GM18517 (cell line): ENCODE measurements around the gene CDK14.

Source experiments
- ATAC-seq: cut with Tn5 transposase; IDR thresholded peaks from one replicate; pipeline ENCODE4 v1.9.1; 2021; ENCODE audit warnings: mild to moderate bottlenecking, moderate library complexity; ENCODE audit not compliant: unreplicated experiment

The CDK14 gene

GRCh38 chr7:90988516-90988915 lies 392.4 kb downstream of the CDK14 start:
- ATAC-seq: no peak

- no peak for ATAC-seq
These were observed 393.1 kb downstream of the CDK14 start for GRCh38 chr7:90988996-90989765.

GRCh38 chr7:90994121-90994520 lies 398.0 kb downstream of the CDK14 start:
- no peak for ATAC-seq

- no peak for ATAC-seq
These were observed 398.5 kb downstream of the CDK14 start for GRCh38 chr7:90994601-90995000.

- no peak for ATAC-seq
These were observed 399.9 kb downstream of the CDK14 start for GRCh38 chr7:90995996-90996395.

- ATAC-seq: no peak
These were observed 404.2 kb downstream of the CDK14 start for GRCh38 chr7:90999989-91000979.

GRCh38 chr7:91005024-91005423 lies 408.9 kb downstream of the CDK14 start:
- ATAC-seq: no peak

- ATAC-seq: no peak
These were observed 409.7 kb downstream of the CDK14 start for GRCh38 chr7:91005841-91006240.

GRCh38 chr7:91007371-91007770 lies 411.2 kb downstream of the CDK14 start:
- ATAC-seq: no peak

- peak; percentile 61 for ATAC-seq
These were observed 417.0 kb downstream of the CDK14 start for GRCh38 chr7:91013078-91013477.

- no peak for ATAC-seq
These were observed 423.7 kb downstream of the CDK14 start for GRCh38 chr7:91019686-91020385.

GRCh38 chr7:91020636-91021385 lies 424.7 kb downstream of the CDK14 start:
- no peak for ATAC-seq

- ATAC-seq: no peak
These were observed 425.8 kb downstream of the CDK14 start for GRCh38 chr7:91021956-91022355.

- no peak for ATAC-seq
These were observed 429.8 kb downstream of the CDK14 start for GRCh38 chr7:91025906-91026390.

GRCh38 chr7:91029688-91030087 lies 433.6 kb downstream of the CDK14 start:
- ATAC-seq: no peak

- ATAC-seq: no peak
These were observed 434.7 kb downstream of the CDK14 start for GRCh38 chr7:91030680-91031380.

GRCh38 chr7:91031757-91032156 lies 435.6 kb downstream of the CDK14 start:
- no peak for ATAC-seq

GRCh38 chr7:91033574-91033973 lies 437.5 kb downstream of the CDK14 start:
- ATAC-seq: no peak

- ATAC-seq: peak; percentile 61
These were observed 438.6 kb downstream of the CDK14 start for GRCh38 chr7:91034459-91035368.
